GM12878 (cell line): Measurements from ENCODE around the gene C5AR2. TPM values are rescaled to one million over a fixed set of nuclear protein-coding genes. Genes with fewer than 3 reads are reported as not detected.

Experiments
- ATAC-seq: fragments of 200-7000 bp; cut with Tn5 transposase; 3 replicates; pipeline ENCODE4 v1.9.1; 2020; ENCODE audit warnings: mild to moderate bottlenecking, moderate library complexity
- BruUV-seq: library from RNA; stranded (reverse); fragments of 400-500 nt; replicated peaks from 2 replicates; lab custom pipeline; 2021; lab: Mats Ljungman, UMichigan
- CTCF ChIA-PET: fragments of 300-600 bp; sonication (Branson Sonifier 250); formaldehyde crosslinking; extraction: SDS; loops from one replicate; lab custom pipeline; 2021; ENCODE audit warnings: inconsistent platforms; lab: Yijun Ruan, JAX
- POLR2A ChIA-PET: fragments of 350-600 bp; formaldehyde crosslinking; extraction: SDS; loops from one replicate; lab custom pipeline; 2021; ENCODE audit warnings: inconsistent platforms; lab: Charles Lee
- RAD21 ChIA-PET: fragments of 300-600 bp; sonication (Branson Sonifier 250); formaldehyde crosslinking; loops from one replicate; lab custom pipeline; 2023; ENCODE audit warnings: antibody characterized with exemption; ENCODE audit not compliant: unreplicated experiment; lab: Charles Lee
- SMC1A ChIA-PET: fragments of 300-600 bp; sonication (Branson Sonifier 250); formaldehyde crosslinking; loops from one replicate; lab custom pipeline; 2023; ENCODE audit not compliant: unreplicated experiment, uncharacterized antibody; lab: Charles Lee
- DNase-seq: peaks from one replicate; pipeline ENCODE4 v3.0.0-alpha.2; 2011; ENCODE audit warnings: low read depth, low spot score
- FAIRE-seq: peaks from 3 replicates; lab custom pipeline; 2011; peaks lifted over from hg19 to GRCh38; lab: Jason Lieb, UNC
- H2AFZ ChIP-seq: 2 replicates; pipeline ENCODE4 v1.6.0; 2011; ENCODE audit warnings: low read depth, low read length, control low read depth; ENCODE audit not compliant: control insufficient read depth
- H3K27ac ChIP-seq: 2 replicates; pipeline ENCODE4 v1.5.1; 2011; ENCODE audit warnings: control low read depth; ENCODE audit not compliant: control insufficient read depth, insufficient read depth
- H3K27me3 ChIP-seq, 2 experiments: replicated peaks in 1 of 2; 2 replicates each; pipeline versions ENCODE4 v1.6.0 to v1.6.1; 2011; ENCODE audit warnings: low read length in 1 of 2; ENCODE audit not compliant: control insufficient read depth in 2 of 2, insufficient read depth in 2 of 2
- H3K36me3 ChIP-seq, 2 experiments: 2 replicates each; pipeline ENCODE4 v1.5.1; 2011; ENCODE audit warnings: low read length in 1 of 2; ENCODE audit not compliant: control insufficient read depth in 2 of 2, insufficient read depth in 2 of 2
- H3K4me1 ChIP-seq: 2 replicates; pipeline ENCODE4 v1.6.1; 2011; ENCODE audit warnings: mild to moderate bottlenecking, low read length, moderate library complexity, mixed read lengths; ENCODE audit not compliant: control insufficient read depth, insufficient read depth
- H3K4me2 ChIP-seq: 2 replicates; pipeline ENCODE4 v1.6.0; 2011; ENCODE audit warnings: control low read depth; ENCODE audit not compliant: control insufficient read depth, insufficient read depth
- H3K4me3 ChIP-seq: fragments of 200-600 bp; sonication (generic); 2 replicates; pipeline ENCODE4 v1.5.1; 2016
- H3K79me2 ChIP-seq: 2 replicates; pipeline ENCODE4 v1.6.0; 2011; ENCODE audit warnings: low read length; ENCODE audit not compliant: control insufficient read depth, insufficient read depth
- H3K9ac ChIP-seq: 2 replicates; pipeline ENCODE4 v1.8.0; 2011; ENCODE audit warnings: low read length, control low read depth, mixed read lengths; ENCODE audit not compliant: control insufficient read depth, insufficient read depth
- H3K9me3 ChIP-seq: replicated peaks from 3 replicates; pipeline ENCODE4 v1.5.1; 2011; ENCODE audit warnings: mild to moderate bottlenecking, low read length; ENCODE audit not compliant: control insufficient read depth, insufficient read depth
- H4K20me1 ChIP-seq: 2 replicates; pipeline ENCODE4 v1.6.0; 2011; ENCODE audit not compliant: control insufficient read depth, insufficient read depth
- BHLHE40 ChIP-seq, 2 experiments: fragments of 450-650 bp in 1 of 2; IDR thresholded peaks; 2 replicates each; pipeline ENCODE4 v1.6.1; 2011 to 2017; ENCODE audit warnings: low read depth in 2 of 2, borderline replicate concordance in 1 of 2, improper control_type of control experiment in 1 of 2, low read length in 1 of 2, mild to moderate bottlenecking in 1 of 2
- IKZF1 ChIP-seq: fragments of 450-650 bp; conservative IDR thresholded peaks from 2 replicates; pipeline ENCODE4 v1.6.1; 2017; ENCODE audit warnings: antibody characterized with exemption, mild to moderate bottlenecking
- LARP7 ChIP-seq: fragments of 450-650 bp; IDR thresholded peaks from 2 replicates; pipeline ENCODE4 v1.6.1; 2017; ENCODE audit warnings: mild to moderate bottlenecking
- RUNX3 ChIP-seq: IDR thresholded peaks from 2 replicates; pipeline ENCODE4 v1.6.1; 2012; ENCODE audit warnings: low read length, inconsistent platforms
- SMARCA5 ChIP-seq: fragments of 450-650 bp; IDR thresholded peaks from 2 replicates; pipeline ENCODE4 v1.6.1; 2017; ENCODE audit warnings: mild to moderate bottlenecking
- SPI1 ChIP-seq: IDR thresholded peaks from 2 replicates; pipeline ENCODE4 v1.6.1; 2011; ENCODE audit warnings: low read depth, mild to moderate bottlenecking, low read length, moderate library complexity, borderline replicate concordance; ENCODE audit not compliant: insufficient read depth
- ZNF217 ChIP-seq: fragments of 450-650 bp; IDR thresholded peaks from 2 replicates; pipeline ENCODE4 v1.6.1; 2017; ENCODE audit warnings: antibody characterized with exemption, mild to moderate bottlenecking
- WGBS: methylation state at CpG from one replicate; pipeline ENCODE4 v1.1.6; 2016; ENCODE audit warnings: low lambda C conversion rate; ENCODE audit not compliant: insufficient replicate concordance, insufficient coverage; ENCODE audit errors: missing lambda C conversion rate; 5-methylcytosine and 5-hydroxymethylcytosine counted together
- in situ Hi-C: fragments of 300-500 bp; cut with MboI; formaldehyde crosslinking; loops from 9 replicates; pipeline ENCODE4 v1.14.3; 2018; ENCODE audit warnings: mixed read lengths
- intact Hi-C: fragments of 100-400 bp; cut with micrococcal nuclease; formaldehyde crosslinking; loops from one replicate; pipeline ENCODE4 v1.14.2; 2022; ENCODE audit not compliant: unreplicated experiment
- polyA plus RNA-seq, 11 experiments: library from polyadenylated mRNA; depleted of rRNA in 4 of 11; unstranded in 6 of 11; stranded (reverse) in 5 of 11; fragments of >200 nt; fragmentation: Nextera tagmentation in 4 of 11; fragmentation: Illumina TruSeq in 1 of 11; extraction: Ambion mirVana in 4 of 11; extraction: Trizol in 1 of 11; gene quantifications; 1 replicate in 1 of 11; 2 replicates in 10 of 11; pipeline versions ENCODE4 v1.2.1 to v1.2.3, GENCODE V29; 2011 to 2016; ENCODE audit warnings: inconsistent platforms in 2 of 11, missing spikeins in 2 of 11, low read depth in 1 of 11
- total RNA-seq, 4 experiments: library from RNA; depleted of rRNA in 3 of 4; stranded (reverse); fragments of >200 nt in 3 of 4; fragmentation: Illumina TruSeq in 1 of 4; extraction: Trizol in 1 of 4; gene quantifications; 2 replicates each; pipeline versions ENCODE4 v1.2.1 to v1.2.3, GENCODE V29; 2013 to 2021
- TF ChIP-seq, protein P1 (sequence below): fragments of 450-650 bp; IDR thresholded peaks from 2 replicates; pipeline ENCODE4 v1.6.1; 2016; ENCODE audit warnings: mild to moderate bottlenecking, moderate library complexity, borderline replicate concordance
- TF ChIP-seq, protein P2 (sequence below): fragments of 450-650 bp; IDR thresholded peaks from 2 replicates; pipeline ENCODE4 v1.6.1; 2017; ENCODE audit warnings: mild to moderate bottlenecking, moderate library complexity

The C5AR2 gene
- total and polyA plus RNA-seq, 10 of the 15 experiments (the other 5 are each of a cell fraction or from before 2014, with no cell fraction given): 0.01 TPM; not detected in 9

DNA sequence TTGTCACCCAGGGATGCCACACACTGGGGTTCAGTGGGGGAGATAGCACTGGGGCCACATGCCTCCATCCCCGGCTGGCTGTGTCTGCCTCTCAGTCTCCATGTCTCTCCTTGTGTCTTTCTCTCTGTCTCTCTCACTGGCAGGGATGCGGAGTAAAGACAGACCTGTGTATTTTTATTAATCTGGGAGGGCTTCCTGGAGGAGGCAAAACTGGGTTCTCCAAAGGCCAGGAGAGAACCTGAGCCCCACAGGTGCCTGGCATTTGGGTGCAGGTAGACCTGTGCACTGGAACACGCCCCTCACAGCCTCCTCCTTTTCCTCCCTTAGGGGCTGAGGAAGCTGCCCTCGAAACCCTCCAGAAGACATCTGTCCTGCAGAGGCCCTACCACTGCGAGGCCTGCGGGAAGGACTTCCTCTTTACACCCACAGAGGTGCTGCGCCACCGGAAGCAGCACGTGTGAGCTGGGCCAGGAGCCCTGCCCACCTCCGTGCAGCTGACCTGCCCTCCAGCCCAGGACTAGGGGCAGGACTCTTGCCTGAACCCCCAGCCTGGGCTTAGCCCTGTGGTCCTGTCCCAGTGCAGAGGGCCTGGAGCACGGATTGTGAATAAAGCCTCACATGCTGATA lies 49.8 kb downstream of the C5AR2 start:
- no peak for FAIRE-seq
- H3K9ac ChIP-seq: no peak overlapping the region
- in situ Hi-C loops (no loop called here), intact Hi-C loops (no loop called here)
- WGBS: 36% methylated on average over 10 of the region's 11 CpGs
- no peak overlapping the region; the same call in 1 of the 2 replicates for H3K27ac ChIP-seq
- H3K36me3 ChIP-seq: peaks cover 3 to 19% of the 10 kb centered on the region in 2 experiments; a peak in 3 of 4 replicates
- POLR2A ChIA-PET: no interaction called here
- peaks cover 4% of the 10 kb centered on the region; the same call in 1 of the 2 replicates for H3K4me1 ChIP-seq
- no TSS peak for BruUV-seq
- SMC1A ChIA-PET: no interaction called here
- RAD21 ChIA-PET: no interaction called here
- no peaks in the 10 kb centered on the region for H3K79me2 ChIP-seq
- ATAC-seq: peak; percentile 88
- H3K4me3 ChIP-seq: no peak overlapping the region
- no peak for DNase-seq
- H3K9me3 ChIP-seq: no peaks in the 10 kb centered on the region
- H2AFZ ChIP-seq: no peak overlapping the region
- no peaks in the 10 kb centered on the region for H4K20me1 ChIP-seq
- CTCF ChIA-PET: interaction anchor here (0.8 to 1.3 kb wide), 3 partner anchors 30 to 97 kb away, joined by 3 to 4 read pairs (median 3); partner anchors contain the start of gene DHX34
- TF ChIP-seq SPI1 (peak; percentile 78), LARP7 (no peak), BHLHE40 (IDR thresholded peaks at IDR 0.05; ENCODE audit: borderline replicate concordance in 1 of 2, low read depth in 2 of 2, low read length in 1 of 2) (peak; percentile 92 to 96), IKZF1 (peak; percentile 38; the same call in 1 of the 2 replicates), ZNF217 (0 out of 2 replicates have a peak, but pooled peaks have one; percentile 23), RUNX3 (peak; percentile 11; the same call in 1 of the 2 replicates), SMARCA5 (peak; percentile 55; the same call in 1 of the 2 replicates)
- TF ChIP-seq, protein P1, sequence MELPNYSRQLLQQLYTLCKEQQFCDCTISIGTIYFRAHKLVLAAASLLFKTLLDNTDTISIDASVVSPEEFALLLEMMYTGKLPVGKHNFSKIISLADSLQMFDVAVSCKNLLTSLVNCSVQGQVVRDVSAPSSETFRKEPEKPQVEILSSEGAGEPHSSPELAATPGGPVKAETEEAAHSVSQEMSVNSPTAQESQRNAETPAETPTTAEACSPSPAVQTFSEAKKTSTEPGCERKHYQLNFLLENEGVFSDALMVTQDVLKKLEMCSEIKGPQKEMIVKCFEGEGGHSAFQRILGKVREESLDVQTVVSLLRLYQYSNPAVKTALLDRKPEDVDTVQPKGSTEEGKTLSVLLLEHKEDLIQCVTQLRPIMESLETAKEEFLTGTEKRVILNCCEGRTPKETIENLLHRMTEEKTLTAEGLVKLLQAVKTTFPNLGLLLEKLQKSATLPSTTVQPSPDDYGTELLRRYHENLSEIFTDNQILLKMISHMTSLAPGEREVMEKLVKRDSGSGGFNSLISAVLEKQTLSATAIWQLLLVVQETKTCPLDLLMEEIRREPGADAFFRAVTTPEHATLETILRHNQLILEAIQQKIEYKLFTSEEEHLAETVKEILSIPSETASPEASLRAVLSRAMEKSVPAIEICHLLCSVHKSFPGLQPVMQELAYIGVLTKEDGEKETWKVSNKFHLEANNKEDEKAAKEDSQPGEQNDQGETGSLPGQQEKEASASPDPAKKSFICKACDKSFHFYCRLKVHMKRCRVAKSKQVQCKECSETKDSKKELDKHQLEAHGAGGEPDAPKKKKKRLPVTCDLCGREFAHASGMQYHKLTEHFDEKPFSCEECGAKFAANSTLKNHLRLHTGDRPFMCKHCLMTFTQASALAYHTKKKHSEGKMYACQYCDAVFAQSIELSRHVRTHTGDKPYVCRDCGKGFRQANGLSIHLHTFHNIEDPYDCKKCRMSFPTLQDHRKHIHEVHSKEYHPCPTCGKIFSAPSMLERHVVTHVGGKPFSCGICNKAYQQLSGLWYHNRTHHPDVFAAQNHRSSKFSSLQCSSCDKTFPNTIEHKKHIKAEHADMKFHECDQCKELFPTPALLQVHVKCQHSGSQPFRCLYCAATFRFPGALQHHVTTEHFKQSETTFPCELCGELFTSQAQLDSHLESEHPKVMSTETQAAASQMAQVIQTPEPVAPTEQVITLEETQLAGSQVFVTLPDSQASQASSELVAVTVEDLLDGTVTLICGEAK: no peak
- TF ChIP-seq, protein P2, sequence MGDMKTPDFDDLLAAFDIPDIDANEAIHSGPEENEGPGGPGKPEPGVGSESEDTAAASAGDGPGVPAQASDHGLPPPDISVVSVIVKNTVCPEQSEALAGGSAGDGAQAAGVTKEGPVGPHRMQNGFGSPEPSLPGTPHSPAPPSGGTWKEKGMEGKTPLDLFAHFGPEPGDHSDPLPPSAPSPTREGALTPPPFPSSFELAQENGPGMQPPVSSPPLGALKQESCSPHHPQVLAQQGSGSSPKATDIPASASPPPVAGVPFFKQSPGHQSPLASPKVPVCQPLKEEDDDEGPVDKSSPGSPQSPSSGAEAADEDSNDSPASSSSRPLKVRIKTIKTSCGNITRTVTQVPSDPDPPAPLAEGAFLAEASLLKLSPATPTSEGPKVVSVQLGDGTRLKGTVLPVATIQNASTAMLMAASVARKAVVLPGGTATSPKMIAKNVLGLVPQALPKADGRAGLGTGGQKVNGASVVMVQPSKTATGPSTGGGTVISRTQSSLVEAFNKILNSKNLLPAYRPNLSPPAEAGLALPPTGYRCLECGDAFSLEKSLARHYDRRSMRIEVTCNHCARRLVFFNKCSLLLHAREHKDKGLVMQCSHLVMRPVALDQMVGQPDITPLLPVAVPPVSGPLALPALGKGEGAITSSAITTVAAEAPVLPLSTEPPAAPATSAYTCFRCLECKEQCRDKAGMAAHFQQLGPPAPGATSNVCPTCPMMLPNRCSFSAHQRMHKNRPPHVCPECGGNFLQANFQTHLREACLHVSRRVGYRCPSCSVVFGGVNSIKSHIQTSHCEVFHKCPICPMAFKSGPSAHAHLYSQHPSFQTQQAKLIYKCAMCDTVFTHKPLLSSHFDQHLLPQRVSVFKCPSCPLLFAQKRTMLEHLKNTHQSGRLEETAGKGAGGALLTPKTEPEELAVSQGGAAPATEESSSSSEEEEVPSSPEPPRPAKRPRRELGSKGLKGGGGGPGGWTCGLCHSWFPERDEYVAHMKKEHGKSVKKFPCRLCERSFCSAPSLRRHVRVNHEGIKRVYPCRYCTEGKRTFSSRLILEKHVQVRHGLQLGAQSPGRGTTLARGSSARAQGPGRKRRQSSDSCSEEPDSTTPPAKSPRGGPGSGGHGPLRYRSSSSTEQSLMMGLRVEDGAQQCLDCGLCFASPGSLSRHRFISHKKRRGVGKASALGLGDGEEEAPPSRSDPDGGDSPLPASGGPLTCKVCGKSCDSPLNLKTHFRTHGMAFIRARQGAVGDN: peak; percentile 60; the same call in 1 of the 2 replicates
- H3K27me3 ChIP-seq: no peaks in the 10 kb centered on the region
- no peak overlapping the region for H3K4me2 ChIP-seq
